SH-SY5Y (cell line): ENCODE data around the gene SPDEF.

ENCODE experiments used
- GATA2 ChIP-seq: IDR thresholded peaks from 2 replicates; pipeline ENCODE4 v1.6.1; 2011; ENCODE audit warnings: mild to moderate bottlenecking, low read depth, low read length
- GATA3 ChIP-seq: IDR thresholded peaks from 2 replicates; pipeline ENCODE4 v1.6.1; 2011; ENCODE audit warnings: low read depth, mild to moderate bottlenecking, low read length, moderate library complexity

The SPDEF gene

GRCh38 chr6:34535199-34535598, 20.9 kb downstream of the SPDEF start:
- no peak for TF ChIP-seq GATA2
- TF ChIP-seq GATA3 = no peak

- TF ChIP-seq GATA2 = no peak
- TF ChIP-seq GATA3 = no peak
Observed at GRCh38 chr6:34534656-34535055, 21.5 kb downstream of the SPDEF start.

- TF ChIP-seq GATA3 = no peak
- no peak for TF ChIP-seq GATA2
Observed at GRCh38 chr6:34534146-34534545, 22.0 kb downstream of the SPDEF start.

- TF ChIP-seq GATA3 = no peak
- TF ChIP-seq GATA2 = no peak
Observed at GRCh38 chr6:34532230-34532629, 23.9 kb downstream of the SPDEF start.

GRCh38 chr6:34531580-34532201, 24.4 kb downstream of the SPDEF start:
- no peak for TF ChIP-seq GATA2
- no peak for TF ChIP-seq GATA3

- no peak for TF ChIP-seq GATA2
- no peak for TF ChIP-seq GATA3
Observed at GRCh38 chr6:34530753-34531365, 25.3 kb downstream of the SPDEF start.

GRCh38 chr6:34529665-34530327, 26.3 kb downstream of the SPDEF start:
- TF ChIP-seq GATA2 = no peak
- TF ChIP-seq GATA3 = no peak

GRCh38 chr6:34528996-34529664, 27.0 kb downstream of the SPDEF start:
- TF ChIP-seq GATA3 (no peak), GATA2 (no peak)

- TF ChIP-seq GATA3 = no peak
- no peak for TF ChIP-seq GATA2
Observed at GRCh38 chr6:34527751-34528670, 28.1 kb downstream of the SPDEF start.

- TF ChIP-seq GATA2 (no peak), GATA3 (no peak)
Observed at GRCh38 chr6:34526992-34527728, 29.0 kb downstream of the SPDEF start.

GRCh38 chr6:34526241-34526972, 29.7 kb downstream of the SPDEF start:
- TF ChIP-seq GATA2 = no peak
- TF ChIP-seq GATA3 = no peak

- TF ChIP-seq GATA2 (no peak), GATA3 (no peak)
Observed at GRCh38 chr6:34525431-34526175, 30.5 kb downstream of the SPDEF start.
